Measurements from ENCODE around the gene TMEM26.
"Not testable (repeated sequence)": the region's sequence is repeated elsewhere in the genome, so short reads cannot be mapped to it uniquely, and the experiment has no call there.

TMEM26 gene

GRCh38 chr10:61399406-61399805 lies 53.8 kb downstream of the TMEM26 start:
- no peak for DNase-seq (ENCODE audit: low read depth in 2 of 2)

- DNase-seq (ENCODE audit: low read depth in 2 of 2), result no peak
Observed at GRCh38 chr10:61398366-61399129, 54.6 kb downstream of the TMEM26 start.

GRCh38 chr10:61397175-61397986 lies 55.8 kb downstream of the TMEM26 start:
- no peak for DNase-seq (ENCODE audit: low read depth in 2 of 2)

GRCh38 chr10:61391281-61391680 lies 61.9 kb downstream of the TMEM26 start:
- no peak for DNase-seq (ENCODE audit: low read depth in 2 of 2)

DNA sequence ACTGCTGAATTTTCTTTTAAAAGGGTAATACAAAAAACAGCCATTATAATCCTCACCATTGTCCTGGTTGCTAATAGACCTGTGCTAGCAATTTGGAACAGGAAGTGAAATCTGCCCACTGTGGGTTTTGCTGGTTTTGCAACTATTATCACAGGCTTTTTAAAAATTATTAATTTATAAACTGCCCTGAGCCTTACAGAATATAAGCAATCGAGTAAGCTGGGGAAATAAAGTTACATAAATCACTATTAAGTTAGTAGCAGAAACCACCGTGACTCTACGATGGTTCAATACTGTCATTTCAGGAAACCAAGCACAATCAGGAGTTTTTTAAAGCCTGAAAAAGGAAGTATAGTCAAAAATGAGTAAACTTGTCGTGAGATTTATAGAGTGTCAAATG lies 62.3 kb downstream of the TMEM26 start:
- DNase-seq (ENCODE audit: low read depth in 2 of 2), result no peak

GRCh38 chr10:61389887-61390286 lies 63.3 kb downstream of the TMEM26 start:
- no peak for DNase-seq (ENCODE audit: low read depth in 2 of 2)

GRCh38 chr10:61388986-61389385 lies 64.2 kb downstream of the TMEM26 start:
- not testable (repeated sequence) for DNase-seq (ENCODE audit: low read depth in 2 of 2)

GRCh38 chr10:61385231-61386001 lies 67.8 kb downstream of the TMEM26 start:
- no peak for DNase-seq (ENCODE audit: low read depth in 2 of 2)

DNA sequence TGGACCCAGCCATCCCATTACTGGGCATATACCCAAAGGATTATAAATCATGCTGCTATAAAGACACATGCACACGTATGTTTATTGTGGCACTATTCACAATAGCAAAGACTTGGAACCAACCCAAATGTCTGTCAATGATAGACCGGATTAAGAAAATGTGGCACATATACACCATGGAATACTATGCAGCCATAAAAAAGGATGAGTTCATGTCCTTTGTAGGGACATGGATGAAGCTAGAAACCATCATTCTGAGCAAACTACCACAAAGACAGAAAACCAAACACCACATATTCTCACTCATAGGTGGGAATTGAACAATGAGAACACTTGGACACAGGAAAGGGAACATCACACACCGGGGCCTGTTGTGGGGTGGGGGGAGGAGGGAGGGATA lies 72.0 kb downstream of the TMEM26 start:
- DNase-seq (ENCODE audit: low read depth in 2 of 2), result not testable (repeated sequence)

- DNase-seq (ENCODE audit: low read depth in 2 of 2), result no peak
Observed at GRCh38 chr10:61378865-61379264, 74.3 kb downstream of the TMEM26 start.

DNA sequence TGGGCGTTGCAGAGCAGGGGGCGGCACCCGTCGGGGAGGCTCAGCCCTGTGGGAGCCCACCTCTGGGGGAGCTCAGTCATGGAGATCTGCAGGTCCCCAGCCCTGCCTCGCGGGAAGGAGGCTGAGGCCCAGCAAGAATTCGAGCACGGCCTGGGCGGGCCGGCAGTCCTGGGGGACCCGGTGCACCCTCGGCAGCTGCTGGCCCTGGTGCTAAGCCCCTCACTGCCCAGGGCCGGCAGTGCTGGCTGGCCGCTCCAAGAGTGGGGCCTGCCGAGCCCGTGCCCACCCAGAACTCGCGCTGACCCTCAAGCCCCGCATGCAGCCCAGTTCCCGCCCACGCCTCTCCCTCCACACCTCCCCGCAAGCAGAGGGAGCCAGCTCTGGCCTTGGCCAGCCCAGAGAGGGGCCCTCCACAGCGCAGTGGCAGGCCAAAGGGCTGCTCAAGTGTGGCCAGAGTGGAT lies 76.2 kb downstream of the TMEM26 start:
- no peak for DNase-seq (ENCODE audit: low read depth in 2 of 2)

- no peak for DNase-seq (ENCODE audit: low read depth in 2 of 2)
Observed at GRCh38 chr10:61376377-61376776, 76.8 kb downstream of the TMEM26 start.

DNA sequence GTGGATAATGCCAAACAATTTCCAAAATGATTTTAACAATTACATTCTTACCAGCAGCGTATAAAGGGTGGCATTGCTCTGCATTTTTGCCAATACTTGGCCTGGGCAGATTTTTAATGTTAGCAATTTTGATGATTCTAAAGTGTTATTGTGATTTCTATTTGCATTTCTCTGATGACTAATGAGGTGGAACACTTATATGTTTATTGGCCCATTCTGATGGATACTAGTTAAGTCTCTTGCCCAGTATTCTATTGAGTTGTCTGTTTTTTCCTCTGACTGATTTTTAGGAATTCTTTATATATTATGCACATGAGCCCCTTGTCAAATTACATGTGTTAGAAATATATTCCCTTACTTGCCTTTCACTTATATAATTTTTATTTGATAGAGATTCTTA lies 86.8 kb downstream of the TMEM26 start:
- DNase-seq (ENCODE audit: low read depth in 2 of 2), result no peak

- no peak for DNase-seq (ENCODE audit: low read depth in 2 of 2)
Observed at GRCh38 chr10:61364619-61365018, 88.6 kb downstream of the TMEM26 start.

GRCh38 chr10:61363006-61363405 lies 90.2 kb downstream of the TMEM26 start:
- DNase-seq (ENCODE audit: low read depth in 2 of 2), result no peak

GRCh38 chr10:61359452-61359851 lies 93.7 kb downstream of the TMEM26 start:
- no peak for DNase-seq (ENCODE audit: low read depth in 2 of 2)

DNA sequence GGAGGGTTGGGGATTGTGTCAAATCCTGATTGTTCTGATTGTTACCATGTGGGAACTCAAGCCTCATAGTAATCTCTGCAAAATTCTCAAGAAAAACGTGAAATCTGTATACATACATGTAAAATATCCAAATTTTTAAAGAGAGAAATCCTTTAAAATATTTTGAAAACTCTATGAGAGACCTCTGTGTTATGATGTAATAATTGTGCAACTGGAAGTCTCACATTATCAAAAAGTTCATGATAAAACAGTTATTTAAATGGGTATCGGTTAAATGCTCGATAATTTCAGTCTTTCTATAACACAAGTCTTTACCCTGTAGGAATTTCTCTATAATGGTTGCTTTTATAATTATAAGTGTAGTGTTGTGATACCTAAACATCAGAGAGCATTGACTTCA lies 95.5 kb downstream of the TMEM26 start:
- DNase-seq (ENCODE audit: low read depth in 2 of 2), result no peak
